Posterior vena cava (tissue), 2 donors: ENCODE results near the gene CPA5. TPM values are rescaled to one million over a fixed set of nuclear protein-coding genes. Genes with fewer than 3 reads are reported as not detected.
A peak's percentile ranks its signal among the peaks of the same experiment; 100 is the strongest.

ENCODE experiments used
- DNase-seq: peaks from one replicate; pipeline ENCODE4 v3.0.0-alpha.2; 2020; ENCODE audit warnings: low spot score
- intact Hi-C, 2 donors: fragments of 100-400 bp; cut with DNase I; formaldehyde crosslinking; loops; one replicate each; pipeline versions ENCODE4 v1.14.1 to v1.14.2; 2022 to 2023
- total RNA-seq, 2 donors: library from RNA; stranded (reverse); fragmentation: NEBNext Ultra II Directional; extraction: Animal tissue kit (Norgen Biotek cat#: 25700); gene quantifications; one replicate each; pipeline ENCODE4 v1.2.1, GENCODE V29; 2021
- donor health status: DM: yes; HTN: yes; CAD: no.
- donor health status: DM: yes; HTN: yes; CAD: no.

Gene CPA5
- total RNA-seq, 2 donors from 2014 or later = not detected

DNA sequence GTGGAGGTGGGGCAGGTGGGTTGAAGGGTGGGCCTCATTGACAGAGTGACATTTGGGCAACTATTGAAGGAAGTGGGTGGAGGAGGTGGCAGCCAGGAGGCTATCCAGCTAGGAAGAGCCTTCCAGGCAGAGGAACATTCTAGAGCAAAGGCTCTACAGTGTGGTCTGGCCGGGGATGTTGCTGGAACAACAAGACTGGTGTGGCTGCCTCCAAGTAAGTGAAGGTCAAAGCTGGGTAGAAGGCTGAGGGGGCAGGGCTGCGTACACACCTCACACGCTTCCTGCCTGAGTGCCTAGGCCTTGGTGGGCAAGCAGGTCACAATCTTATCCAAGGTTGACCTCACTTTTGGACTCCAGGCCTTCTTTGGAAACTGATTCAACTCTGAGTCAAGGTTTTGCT is 42.3 kb downstream of the CPA5 start:
- intact Hi-C loops = no loop called here
- peak; percentile 47 for DNase-seq

DNA sequence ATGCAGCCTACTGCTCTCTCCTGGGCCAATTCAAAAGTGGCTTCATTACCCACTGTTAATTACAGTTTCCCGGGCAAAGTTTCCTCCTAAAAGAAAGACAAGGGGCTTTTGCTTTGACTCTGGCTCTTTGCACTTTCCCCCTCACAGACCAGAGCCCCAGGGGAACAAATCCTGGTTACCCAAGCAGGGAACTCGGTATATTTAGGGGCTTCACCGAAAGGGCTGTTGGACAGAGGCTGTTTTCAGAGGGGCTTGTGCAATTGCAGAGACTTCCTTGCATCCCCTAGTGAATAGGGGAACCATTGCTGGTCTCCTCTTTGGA is 42.7 kb downstream of the CPA5 start:
- intact Hi-C loops = no loop called here
- no peak for DNase-seq

DNA sequence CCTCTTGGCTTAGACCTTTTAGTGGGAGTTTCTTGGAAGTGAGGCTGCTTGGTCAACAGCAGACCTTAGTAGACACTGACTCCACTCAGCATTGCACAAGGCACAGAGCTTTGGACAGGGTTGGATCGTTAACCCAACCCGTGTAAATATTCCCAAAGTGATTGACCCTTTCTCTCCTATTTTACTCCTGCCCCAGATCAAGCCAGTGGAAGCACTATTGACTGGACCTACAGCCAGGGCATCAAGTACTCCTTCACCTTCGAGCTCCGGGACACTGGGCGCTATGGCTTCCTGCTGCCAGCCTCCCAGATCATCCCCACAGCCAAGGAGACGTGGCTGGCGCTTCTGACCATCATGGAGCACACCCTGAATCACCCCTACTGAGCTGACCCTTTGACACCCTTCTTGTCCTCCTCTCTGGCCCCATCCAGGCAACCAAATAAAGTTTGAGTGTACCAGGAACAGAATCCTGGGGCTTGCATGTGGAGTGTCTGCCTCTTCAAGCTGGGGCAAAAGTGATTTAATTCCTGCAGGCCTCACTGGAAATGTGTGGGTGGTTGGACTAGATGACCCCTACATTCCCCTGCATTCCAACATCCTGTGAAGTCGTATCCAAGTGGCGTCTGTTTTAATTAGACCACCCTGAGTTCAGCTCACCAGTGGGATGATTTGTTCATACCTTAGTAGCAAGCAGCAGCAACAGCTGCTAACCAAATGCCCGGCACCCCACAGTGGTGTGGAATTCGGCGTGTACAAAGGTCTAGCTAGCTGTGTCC is 43.2 kb downstream of the CPA5 start:
- DNase-seq = peak; percentile 45
- intact Hi-C loops = no loop called here

DNA sequence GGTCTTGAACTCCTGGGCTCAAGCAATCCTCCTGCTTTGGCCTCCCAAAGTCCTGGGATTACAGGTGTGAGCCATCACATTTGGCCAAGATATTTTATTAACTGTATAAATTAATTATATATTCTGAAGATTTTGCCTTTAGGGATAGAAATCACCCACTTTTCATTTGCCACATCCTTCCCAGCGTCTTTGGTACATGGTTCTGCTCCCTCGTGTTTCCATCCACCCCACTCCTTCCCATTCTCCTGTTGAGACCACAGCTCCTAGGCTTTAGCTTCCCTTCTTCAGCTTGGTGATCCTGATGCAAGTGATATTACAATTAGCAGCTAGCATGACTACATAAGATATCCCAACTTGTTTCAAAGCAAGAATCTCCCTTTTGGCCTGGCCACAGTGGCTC is 44.1 kb downstream of the CPA5 start:
- no peak for DNase-seq
- intact Hi-C loops = no loop called here

DNA sequence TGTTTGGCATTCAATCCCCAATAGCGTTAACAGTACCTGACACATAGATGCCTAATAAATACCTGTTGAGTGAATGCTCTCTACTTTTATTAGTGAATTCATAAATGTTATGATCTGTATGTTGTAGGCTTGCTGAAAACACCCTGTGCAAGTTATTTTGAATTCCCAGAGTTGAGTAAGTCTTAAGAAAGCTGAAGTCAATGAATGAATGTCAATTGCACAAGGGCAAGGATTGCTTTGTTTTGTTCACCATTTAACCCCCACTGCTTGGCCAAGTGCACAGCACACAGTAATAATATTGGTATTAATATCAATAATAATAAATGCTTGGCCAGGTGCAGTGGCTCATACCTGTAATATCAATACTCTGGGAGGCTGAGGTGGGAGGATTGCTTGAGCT is 45.9 kb downstream of the CPA5 start:
- intact Hi-C loops = no loop called here
- no peak for DNase-seq

DNA sequence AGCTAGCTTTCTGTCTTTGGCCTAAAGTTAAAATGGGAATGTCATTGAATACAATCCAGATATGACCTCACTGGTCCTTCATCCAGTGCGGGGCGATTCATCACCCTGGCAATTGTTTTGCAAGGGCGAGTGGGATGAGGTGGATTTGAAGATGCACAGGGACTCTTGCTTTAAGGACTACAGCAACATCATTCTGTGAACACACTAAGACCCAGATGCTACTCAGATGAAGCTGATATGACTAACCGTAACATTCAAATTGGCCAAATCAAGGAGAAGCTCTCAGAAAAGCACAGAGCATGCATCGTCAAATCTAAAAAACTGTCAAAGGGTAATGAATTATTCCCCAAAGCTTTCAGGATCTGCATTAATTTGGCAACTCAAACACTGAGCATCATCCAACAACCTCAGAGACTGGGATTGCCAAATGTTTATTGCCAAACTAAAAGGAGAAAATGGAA is 48.5 kb downstream of the CPA5 start:
- intact Hi-C loops = no loop called here
- peak; percentile 46 for DNase-seq

DNA sequence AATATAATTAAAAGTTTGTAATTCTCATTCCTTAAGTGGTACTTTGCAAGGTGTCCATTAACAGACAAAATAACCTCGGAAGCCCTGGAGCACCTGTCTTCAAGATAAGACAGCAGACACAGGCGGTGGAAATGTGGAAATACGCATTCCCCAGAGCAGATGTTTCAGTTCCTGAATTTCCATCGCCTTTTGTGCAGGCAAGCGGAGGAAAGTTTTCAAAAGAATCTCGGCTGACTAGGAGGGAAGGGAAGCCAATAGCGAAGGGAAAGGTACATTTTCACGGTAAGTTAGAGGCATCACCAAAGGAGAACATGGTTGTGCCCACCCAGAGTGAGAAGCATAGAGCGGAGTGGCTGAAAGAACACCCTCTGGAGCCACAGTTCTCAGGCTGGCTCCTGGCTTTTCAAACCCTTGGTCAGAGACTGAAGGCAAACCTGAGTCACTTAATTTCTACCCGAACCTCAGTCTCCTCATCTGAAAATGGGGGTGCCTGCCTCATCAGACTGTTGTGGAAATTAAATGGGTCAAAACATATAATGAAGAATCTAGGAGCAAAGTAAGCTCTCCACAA is 49.3 kb downstream of the CPA5 start:
- intact Hi-C loops = loop anchor here in 1 of 2 donors (2.0 kb wide), 1 partner anchor 45 kb away; no protein-coding TSS in a partner anchor
- no peak for DNase-seq

DNA sequence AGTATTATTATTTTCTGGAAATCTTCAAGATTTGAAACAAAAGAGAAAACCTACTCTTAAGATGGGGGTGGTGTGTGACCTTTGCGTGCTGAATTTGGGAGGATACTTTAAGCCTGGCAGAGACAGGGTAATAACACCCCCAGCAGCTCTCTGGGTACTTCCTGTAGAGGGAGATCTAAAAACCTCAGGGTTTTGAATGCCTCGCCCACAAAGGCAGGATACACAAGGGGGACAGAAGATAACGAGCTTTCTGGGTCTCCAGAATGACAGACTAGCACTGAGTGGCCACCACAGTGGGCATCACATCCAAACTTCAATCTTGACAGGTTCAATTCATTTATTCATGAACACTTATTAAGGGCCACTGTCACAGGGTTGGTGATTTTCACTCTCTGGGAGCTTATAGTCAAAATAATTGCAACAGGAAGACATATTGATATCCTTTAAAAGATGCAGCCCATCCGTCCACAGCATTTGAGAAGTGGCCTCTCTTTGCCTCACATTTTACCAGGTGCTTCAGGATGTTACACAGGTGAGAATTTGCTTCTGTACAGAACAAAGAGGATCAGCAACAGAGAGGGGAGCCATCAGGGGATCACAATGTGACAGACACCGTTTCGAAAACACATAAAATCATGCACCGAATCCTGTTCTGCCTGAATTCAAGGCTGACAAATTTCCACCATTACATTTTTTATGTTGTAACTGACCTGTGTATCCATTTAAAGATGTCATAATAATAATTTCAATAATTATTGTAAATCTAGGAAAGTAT is 50.0 kb downstream of the CPA5 start:
- intact Hi-C loops = loop anchor here in 1 of 2 donors (2.0 kb wide), 1 partner anchor 46 kb away; no protein-coding TSS in a partner anchor
- DNase-seq = no peak

DNA sequence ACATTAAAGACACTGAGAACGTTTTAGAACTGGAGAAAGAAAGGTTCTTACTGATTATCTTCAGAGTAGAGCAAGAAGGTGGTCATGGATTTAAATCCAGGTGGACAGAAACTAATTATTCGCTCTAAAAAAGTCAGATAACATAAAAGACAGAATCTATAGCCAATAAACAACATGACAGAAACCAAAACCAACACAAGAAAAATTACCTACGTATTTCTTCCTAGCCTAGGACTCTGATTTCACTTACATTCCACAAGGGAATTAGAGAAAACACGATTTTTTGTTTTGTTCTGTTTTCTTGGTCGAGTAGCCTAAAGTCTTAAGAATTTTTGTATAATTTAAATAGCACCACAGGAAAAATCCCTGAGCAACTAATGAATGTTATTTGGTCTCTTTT is 50.8 kb downstream of the CPA5 start:
- DNase-seq = no peak
- intact Hi-C loops = loop anchor here in 1 of 2 donors (2.0 kb wide), 1 partner anchor 47 kb away; no protein-coding TSS in a partner anchor

DNA sequence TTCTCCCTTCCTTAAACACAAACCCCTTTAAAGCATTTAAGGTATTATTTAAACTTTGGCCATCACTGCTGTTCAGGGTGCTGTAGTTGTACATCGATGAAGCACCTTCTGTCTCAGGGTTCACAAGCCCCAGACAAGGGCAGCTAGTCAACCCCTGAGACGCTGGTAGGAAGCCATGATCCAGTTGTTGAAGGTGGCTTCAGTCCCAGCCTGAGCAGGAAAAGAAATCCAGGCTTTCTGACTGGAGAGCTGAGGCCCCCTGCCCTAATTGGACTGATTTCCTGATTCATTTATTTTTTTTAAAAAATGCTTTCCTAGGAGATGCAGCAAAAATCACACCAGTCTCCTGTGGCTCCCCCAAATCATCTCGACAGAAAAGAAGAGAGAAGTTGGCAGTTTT is 51.5 kb downstream of the CPA5 start:
- intact Hi-C loops = no loop called here
- peak; percentile 18 for DNase-seq

DNA sequence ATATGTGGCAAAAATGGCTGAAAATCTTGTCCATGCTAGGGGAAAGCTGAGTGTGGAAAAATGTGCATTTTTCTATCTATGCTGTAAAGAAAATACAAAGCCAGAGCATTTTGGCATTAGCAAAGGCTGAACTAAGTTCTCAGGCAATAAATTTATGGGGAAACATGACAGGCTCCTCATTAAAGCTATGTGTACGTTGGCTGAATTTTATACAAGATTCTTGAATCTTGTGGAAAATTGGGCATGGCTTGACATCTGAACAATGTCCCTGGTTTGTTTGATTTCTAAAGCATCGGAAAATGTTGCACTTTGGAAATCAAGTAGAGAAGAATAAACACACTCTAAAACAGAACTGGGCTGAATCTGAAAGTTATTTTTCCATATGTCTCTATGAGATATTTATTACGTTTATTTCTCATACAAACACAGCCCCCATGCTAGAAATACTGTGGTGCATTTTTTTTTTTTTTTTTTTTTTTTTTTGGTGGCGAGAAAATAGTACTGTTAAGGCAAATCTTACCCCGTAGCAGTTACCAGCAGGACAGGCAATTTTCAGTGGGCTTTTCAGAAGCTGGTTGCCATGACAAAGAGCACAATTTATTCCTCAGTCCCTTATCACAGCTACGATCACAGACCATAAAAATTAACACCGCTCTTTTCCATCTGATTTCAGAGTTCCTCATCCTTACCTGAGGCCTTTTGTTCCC is 52.6 kb downstream of the CPA5 start:
- DNase-seq = no peak
- intact Hi-C loops = no loop called here

DNA sequence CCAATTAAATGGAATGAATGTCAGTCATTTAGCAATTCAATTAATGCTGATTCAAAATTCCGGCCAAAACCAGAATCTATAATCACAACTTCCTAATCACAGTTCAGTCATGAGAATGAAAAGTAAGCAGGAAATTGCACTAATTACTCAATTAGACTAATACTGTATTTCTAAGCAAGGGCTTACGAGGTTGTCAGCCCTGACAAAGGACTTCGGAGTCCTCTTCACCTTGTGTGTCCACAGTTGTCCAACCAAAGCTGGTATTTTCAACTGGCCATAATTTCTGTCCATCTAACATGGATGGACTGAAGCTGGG is 53.1 kb downstream of the CPA5 start:
- DNase-seq = no peak
- intact Hi-C loops = no loop called here

DNA sequence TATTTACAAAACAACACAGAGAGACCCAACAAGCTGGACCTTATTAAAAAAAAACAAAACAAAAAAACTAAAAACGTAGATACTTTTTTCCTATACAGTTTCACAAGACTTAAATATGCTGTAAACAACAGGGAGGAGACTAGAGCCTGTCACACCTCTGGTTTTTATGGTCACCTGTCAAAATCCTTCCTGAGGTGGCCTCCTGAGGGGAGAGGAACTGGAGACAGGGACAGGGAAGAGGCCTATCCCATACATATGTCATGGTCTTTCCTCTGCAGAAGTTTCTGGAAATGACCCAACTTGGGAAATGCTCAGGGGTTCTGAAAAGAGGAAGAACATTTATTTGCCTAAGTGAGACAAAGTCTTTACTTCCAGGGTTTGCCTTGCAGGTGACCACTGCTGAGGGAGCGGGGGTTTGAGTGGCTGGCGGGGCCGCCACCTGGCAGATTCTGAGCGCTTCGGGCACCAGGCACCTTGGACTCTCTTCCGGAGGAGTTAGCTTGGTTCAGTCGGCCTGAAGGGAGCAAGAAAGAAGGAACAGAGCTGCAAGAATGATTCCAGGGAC is 54.0 kb downstream of the CPA5 start:
- no peak for DNase-seq
- intact Hi-C loops = no loop called here

DNA sequence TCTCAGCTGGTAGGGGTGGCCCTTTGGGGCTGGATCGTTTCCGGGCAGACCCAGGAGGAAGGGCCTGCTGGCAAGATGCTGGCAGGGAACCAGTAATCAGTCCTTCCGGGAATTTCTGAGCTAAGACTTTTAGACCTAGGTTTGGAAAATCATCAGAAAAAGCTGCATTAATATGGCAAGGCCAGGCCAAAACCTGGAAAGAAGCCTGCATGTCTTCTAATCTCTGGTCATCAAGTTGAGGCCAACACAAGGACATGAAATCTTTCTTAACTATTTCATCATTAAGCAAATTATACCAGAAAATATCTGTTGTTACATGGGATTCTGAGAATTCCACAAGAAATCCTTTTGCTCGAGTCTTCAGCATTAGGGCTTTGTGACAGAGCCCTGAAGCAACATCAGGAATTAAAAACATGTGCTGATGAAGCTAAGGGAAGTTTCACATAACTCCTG is 55.5 kb downstream of the CPA5 start:
- intact Hi-C loops = loop anchor here in 1 of 2 donors (10.0 kb wide), 1 partner anchor 355 kb away; no protein-coding TSS in a partner anchor

DNA sequence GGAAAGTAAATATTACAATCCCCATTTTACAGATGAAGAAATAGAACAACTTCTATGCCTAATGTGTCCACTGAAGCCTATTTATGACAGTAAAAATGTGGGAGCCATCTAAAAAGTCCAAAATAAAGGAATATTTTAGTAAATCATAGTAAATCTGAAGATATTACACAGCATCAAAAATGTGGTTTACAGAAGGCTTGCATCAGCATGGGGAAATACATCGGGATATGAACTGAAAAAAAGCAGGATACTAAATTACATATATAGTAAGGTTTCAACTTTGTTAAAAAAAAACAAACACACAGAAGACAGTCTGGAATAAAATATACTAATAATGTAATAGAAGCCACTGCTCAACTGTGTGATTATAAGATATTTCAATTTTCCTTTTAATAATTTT is 56.5 kb downstream of the CPA5 start:
- DNase-seq = no peak
- intact Hi-C loops = loop anchor here in 1 of 2 donors (10.0 kb wide), 1 partner anchor 354 kb away; no protein-coding TSS in a partner anchor

More for the DNA sequence above, 55.5 kb downstream of the CPA5 start:
- peak; percentile 17 for DNase-seq

DNA sequence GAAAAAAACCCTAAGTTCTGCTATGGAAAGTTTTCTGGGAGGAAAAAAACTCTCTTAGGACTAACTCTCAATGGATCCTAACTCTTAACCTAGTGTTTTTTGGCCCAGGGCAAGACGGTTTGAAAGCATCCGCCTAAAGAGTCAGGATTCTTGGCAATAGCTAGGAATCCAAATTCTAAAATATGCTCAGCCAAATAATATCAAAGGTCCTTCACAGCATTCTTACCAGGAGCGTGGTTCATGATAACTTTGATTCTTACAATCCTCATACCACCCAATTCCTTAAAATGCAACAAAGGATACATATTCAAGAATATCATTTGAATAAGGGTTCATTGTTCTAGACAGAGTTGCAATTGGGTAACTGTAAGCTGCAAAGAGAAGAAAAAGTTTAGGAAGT is 57.0 kb downstream of the CPA5 start:
- intact Hi-C loops = loop anchor here in 1 of 2 donors (10.0 kb wide), 1 partner anchor 353 kb away; no protein-coding TSS in a partner anchor

DNA sequence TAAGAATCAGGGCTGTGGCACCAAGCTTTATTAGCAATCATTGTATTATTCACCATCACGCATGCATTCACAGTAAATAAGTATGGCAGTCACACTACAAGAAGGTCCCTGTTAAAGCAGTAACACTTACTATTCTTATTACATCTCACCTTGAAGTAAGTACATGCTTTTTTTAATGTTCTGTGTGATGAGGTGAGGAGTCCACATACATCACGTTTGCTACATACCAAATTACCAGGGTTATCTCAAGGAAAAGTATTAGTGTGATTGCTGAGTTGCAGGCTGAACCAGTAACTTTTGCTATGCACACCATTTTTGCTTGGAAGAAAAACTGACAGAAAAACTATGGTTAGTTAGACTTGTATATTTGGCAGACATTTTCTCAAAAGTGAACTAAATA is 60.4 kb downstream of the CPA5 start:
- DNase-seq = no peak

More for the DNA sequence above, 57.0 kb downstream of the CPA5 start:
- DNase-seq = no peak

DNA sequence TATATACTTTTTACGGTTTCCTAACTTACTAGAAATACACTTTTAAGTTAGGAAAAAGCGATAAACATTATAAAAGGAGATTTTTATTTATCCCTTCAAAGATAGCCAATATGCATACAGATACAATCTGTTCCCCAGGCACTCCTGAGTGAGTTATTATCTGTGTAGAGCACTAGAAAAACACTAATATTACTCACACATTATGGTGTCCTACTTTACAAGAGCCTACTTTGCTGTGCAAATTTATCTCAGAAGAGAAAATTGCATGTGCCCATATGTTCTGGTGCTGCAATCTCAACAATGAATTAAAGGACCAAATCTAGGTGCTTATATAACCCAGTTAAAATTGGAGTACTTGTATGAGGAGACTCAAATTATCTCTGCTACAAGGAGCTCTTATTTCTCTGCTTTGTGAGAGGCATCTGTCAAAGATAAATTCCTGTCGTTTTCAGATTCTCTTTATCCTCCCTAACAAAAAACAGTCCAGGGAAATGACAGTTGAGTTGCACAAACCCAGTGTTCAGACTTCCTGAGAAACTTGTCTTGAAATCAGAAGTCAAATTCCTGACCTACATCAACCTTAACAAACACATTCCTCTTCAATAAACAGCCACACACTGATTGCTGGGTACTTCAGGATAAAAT is 64.6 kb downstream of the CPA5 start:
- no peak for DNase-seq
- intact Hi-C loops = loop anchor here in 1 of 2 donors (10.0 kb wide), 1 partner anchor 346 kb away; no protein-coding TSS in a partner anchor

More for the DNA sequence above, 60.4 kb downstream of the CPA5 start:
- intact Hi-C loops = loop anchor here in 1 of 2 donors (10.0 kb wide), 1 partner anchor 350 kb away; no protein-coding TSS in a partner anchor
